ENCODE results near the gene PROM2. TPM values are rescaled to one million over a fixed set of nuclear protein-coding genes. Genes with fewer than 3 reads are reported as not detected.

Gene PROM2
- total RNA-seq, 1 experiment from 2014 or later, result 64.2 TPM

GRCh38 chr2:95282458-95282857 is 8.2 kb downstream of the PROM2 start:
- H3K4me1 ChIP-seq (ENCODE audit: insufficient read depth, low read length), result peaks cover 14% of the 10 kb centered on the region
- H3K9me3 ChIP-seq (ENCODE audit: low read length), result no peaks in the 10 kb centered on the region
- no peak overlapping the region for H3K27ac ChIP-seq (ENCODE audit: low read length)
- POLR2A ChIA-PET (ENCODE audit: unreplicated experiment), result no interaction called here
- no peaks in the 10 kb centered on the region for H3K27me3 ChIP-seq (ENCODE audit: low read length)
- H3F3A ChIP-seq (ENCODE audit: low read length, unreplicated experiment), result no peaks in the 10 kb centered on the region
- TF ChIP-seq EZH2phosphoT487 (IDR thresholded peaks at IDR 0.05; ENCODE audit: borderline replicate concordance, low read length), result no peak
- H3K4me2 ChIP-seq (ENCODE audit: low read length), result no peak overlapping the region
- H3K9me2 ChIP-seq (replicated peaks; ENCODE audit: low read length), result no peaks in the 10 kb centered on the region
- H3K4me3 ChIP-seq (ENCODE audit: low read length), result no peak overlapping the region
- intact Hi-C loops (cut with micrococcal nuclease), result no loop called here
- CTCF ChIA-PET, result no interaction called here
- BruUV-seq (replicated peaks), result no TSS peak
- H3K79me2 ChIP-seq (ENCODE audit: low read length), result peaks cover 18% of the 10 kb centered on the region
- peaks cover 39% of the 10 kb centered on the region for H3K36me3 ChIP-seq (ENCODE audit: low read depth, low read length)
- DNase-seq, result no peak
- H2AFZ ChIP-seq (ENCODE audit: low read length), result no peak overlapping the region
- H3K9ac ChIP-seq (ENCODE audit: low read length), result no peak overlapping the region
- H4K20me1 ChIP-seq (ENCODE audit: low read length), result no peaks in the 10 kb centered on the region
- no peak for ATAC-seq

GRCh38 chr2:95283562-95283961 is 9.3 kb downstream of the PROM2 start:
- Histone ChIP-seq H3K4me2 (ENCODE audit: low read length) (no peak overlapping the region), H3F3A (ENCODE audit: low read length, unreplicated experiment) (no peaks in the 10 kb centered on the region), H2AFZ (ENCODE audit: low read length) (no peak overlapping the region), H3K79me2 (ENCODE audit: low read length) (peaks cover 14% of the 10 kb centered on the region), H3K9ac (ENCODE audit: low read length) (no peak overlapping the region), H3K4me3 (ENCODE audit: low read length) (no peak overlapping the region), H3K9me2 (replicated peaks; ENCODE audit: low read length) (no peaks in the 10 kb centered on the region), H3K27ac (ENCODE audit: low read length) (no peak overlapping the region), H3K9me3 (ENCODE audit: low read length) (no peaks in the 10 kb centered on the region), H4K20me1 (ENCODE audit: low read length) (no peaks in the 10 kb centered on the region), H3K27me3 (ENCODE audit: low read length) (no peaks in the 10 kb centered on the region), H3K36me3 (ENCODE audit: low read depth, low read length) (peaks cover 42% of the 10 kb centered on the region), H3K4me1 (ENCODE audit: insufficient read depth, low read length) (peaks cover 3% of the 10 kb centered on the region)
- CTCF ChIA-PET, result no interaction called here
- TF ChIP-seq EZH2 (IDR thresholded peaks at IDR 0.05; ENCODE audit: low read length, unreplicated experiment) (no peak), EZH2phosphoT487 (IDR thresholded peaks at IDR 0.05; ENCODE audit: borderline replicate concordance, low read length) (no peak)
- intact Hi-C loops (cut with micrococcal nuclease), result no loop called here
- no peak for ATAC-seq
- POLR2A ChIA-PET (ENCODE audit: unreplicated experiment), result no interaction called here
- no TSS peak for BruUV-seq (replicated peaks)
- no peak for DNase-seq

- Histone ChIP-seq H3K4me1 (ENCODE audit: insufficient read depth, low read length) (no peaks in the 10 kb centered on the region), H3K79me2 (ENCODE audit: low read length) (0 out of 2 replicates have a peak, but pooled peaks cover 4% of the 10 kb centered on the region), H3K36me3 (ENCODE audit: low read depth, low read length) (peaks cover 41% of the 10 kb centered on the region), H3K4me3 (ENCODE audit: low read length) (no peak overlapping the region), H3K9me2 (replicated peaks; ENCODE audit: low read length) (no peaks in the 10 kb centered on the region), H2AFZ (ENCODE audit: low read length) (no peak overlapping the region), H3K9me3 (ENCODE audit: low read length) (no peaks in the 10 kb centered on the region), H3K27ac (ENCODE audit: low read length) (no peak overlapping the region), H3F3A (ENCODE audit: low read length, unreplicated experiment) (no peaks in the 10 kb centered on the region), H3K9ac (ENCODE audit: low read length) (no peak overlapping the region), H3K4me2 (ENCODE audit: low read length) (no peak overlapping the region), H4K20me1 (ENCODE audit: low read length) (no peaks in the 10 kb centered on the region), H3K27me3 (ENCODE audit: low read length) (no peaks in the 10 kb centered on the region)
- POLR2A ChIA-PET (ENCODE audit: unreplicated experiment), result no interaction called here
- BruUV-seq (replicated peaks), result no TSS peak
- TF ChIP-seq EZH2phosphoT487 (IDR thresholded peaks at IDR 0.05; ENCODE audit: borderline replicate concordance, low read length), result no peak
- TF ChIP-seq EZH2 (IDR thresholded peaks at IDR 0.05; ENCODE audit: low read length, unreplicated experiment), result no peak
- TF ChIP-seq CTCF (conservative IDR thresholded peaks at IDR 0.05; ENCODE audit: low read depth, low read length), result no peak
- intact Hi-C loops (cut with micrococcal nuclease), result no loop called here
- ATAC-seq, result no peak
- DNase-seq, result no peak
- CTCF ChIA-PET, result no interaction called here
Observed at GRCh38 chr2:95284886-95285541, 10.8 kb downstream of the PROM2 start.

- peaks cover 41% of the 10 kb centered on the region for H3K36me3 ChIP-seq (ENCODE audit: low read depth, low read length)
- intact Hi-C loops (cut with micrococcal nuclease), result no loop called here
- no peaks in the 10 kb centered on the region for H4K20me1 ChIP-seq (ENCODE audit: low read length)
- H3K9ac ChIP-seq (ENCODE audit: low read length), result no peak overlapping the region
- ATAC-seq (no peak), DNase-seq (no peak)
- no peak overlapping the region for H3K27ac ChIP-seq (ENCODE audit: low read length)
- no peaks in the 10 kb centered on the region for H3F3A ChIP-seq (ENCODE audit: low read length, unreplicated experiment)
- ChIA-PET POLR2A (ENCODE audit: unreplicated experiment) (no interaction called here), CTCF (no interaction called here)
- H3K79me2 ChIP-seq (ENCODE audit: low read length), result no peaks in the 10 kb centered on the region
- H3K4me2 ChIP-seq (ENCODE audit: low read length), result no peak overlapping the region
- no peaks in the 10 kb centered on the region for H3K9me2 ChIP-seq (replicated peaks; ENCODE audit: low read length)
- BruUV-seq (replicated peaks), result no TSS peak
- H3K9me3 ChIP-seq (ENCODE audit: low read length), result no peaks in the 10 kb centered on the region
- TF ChIP-seq EZH2 (IDR thresholded peaks at IDR 0.05; ENCODE audit: low read length, unreplicated experiment) (no peak), EZH2phosphoT487 (IDR thresholded peaks at IDR 0.05; ENCODE audit: borderline replicate concordance, low read length) (no peak), CTCF (conservative IDR thresholded peaks at IDR 0.05; ENCODE audit: low read depth, low read length) (no peak)
- H3K4me3 ChIP-seq (ENCODE audit: low read length), result no peak overlapping the region
- H2AFZ ChIP-seq (ENCODE audit: low read length), result no peak overlapping the region
- H3K27me3 ChIP-seq (ENCODE audit: low read length), result no peaks in the 10 kb centered on the region
- no peaks in the 10 kb centered on the region for H3K4me1 ChIP-seq (ENCODE audit: insufficient read depth, low read length)
Observed at GRCh38 chr2:95285542-95285932, 11.3 kb downstream of the PROM2 start.

Data from PC-3 (cell line).